Dermis microvascular lymphatic vessel endothelial cell (primary cell): ENCODE measurements around the gene C1GALT1. TPM values are rescaled to one million over a fixed set of nuclear protein-coding genes. Genes with fewer than 3 reads are reported as not detected.
"Not testable (repeated sequence)": the region's sequence is repeated elsewhere in the genome, so short reads cannot be mapped to it uniquely, and the experiment has no call there.

ENCODE experiments used
- DNase-seq, 2 donors: peaks; one replicate each; pipeline versions ENCODE4 v3.0.0 to v3.0.0-alpha.2; 2010; ENCODE audit warnings: low read depth in 2 of 2
- total RNA-seq: library from RNA; depleted of rRNA; stranded (reverse); fragments of >200 nt; gene quantifications from 2 replicates; pipeline ENCODE4 v1.2.1, GENCODE V29; 2014

Gene C1GALT1
- total RNA-seq = 8.6 and 10.1 TPM in 2 replicates

DNA sequence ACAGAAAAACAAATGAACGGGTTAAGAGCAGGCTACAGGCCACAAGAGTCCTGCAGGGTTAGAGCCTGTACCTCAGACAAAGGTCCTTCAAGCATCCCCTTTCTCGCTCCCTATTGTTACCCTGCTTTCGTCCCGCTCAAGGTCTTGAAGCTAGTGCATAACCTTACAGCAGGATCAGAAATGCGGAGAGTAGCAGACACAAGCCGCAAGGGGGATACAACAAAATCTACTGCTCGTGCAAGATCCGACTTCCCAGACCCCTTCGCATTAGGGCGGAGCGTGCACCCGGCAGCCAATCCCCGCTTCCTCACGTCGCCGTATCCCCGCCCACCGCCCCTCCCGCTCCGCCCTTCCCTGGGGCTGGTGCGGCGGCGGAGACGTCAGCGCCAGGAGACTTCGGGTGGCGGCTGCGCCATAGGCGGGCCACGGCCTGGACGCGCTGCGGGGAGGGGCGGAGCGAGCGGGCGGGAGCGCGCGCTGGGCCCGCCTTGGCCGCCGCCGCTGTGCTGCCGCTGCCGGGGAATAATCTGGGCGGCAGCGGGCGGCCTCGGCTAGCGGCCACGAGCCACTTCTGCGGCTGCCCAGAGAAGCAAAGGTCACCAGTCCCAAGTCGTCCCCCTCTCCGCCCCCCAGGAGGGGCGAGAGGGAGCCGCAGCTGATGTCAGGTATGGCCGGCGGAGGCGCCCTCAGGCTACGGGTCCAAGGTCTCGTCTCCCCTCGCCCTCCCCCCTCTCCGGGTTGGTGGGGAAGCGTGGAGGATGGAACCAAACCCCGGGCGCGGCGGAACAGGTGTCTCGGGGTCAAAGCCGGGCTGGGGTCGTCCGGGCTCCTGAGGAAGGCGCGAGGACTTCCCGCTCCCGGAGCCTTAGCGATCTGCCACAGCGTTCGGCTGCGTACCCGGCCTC, at the start of gene C1GALT1:
TSS of gene C1GALT1 (plus strand) at position 389 of the 905 bp plus-strand sequence. CDS start 51,776 bp downstream, outside the sequence.
- peak; percentile 87 to 99 for DNase-seq

DNA sequence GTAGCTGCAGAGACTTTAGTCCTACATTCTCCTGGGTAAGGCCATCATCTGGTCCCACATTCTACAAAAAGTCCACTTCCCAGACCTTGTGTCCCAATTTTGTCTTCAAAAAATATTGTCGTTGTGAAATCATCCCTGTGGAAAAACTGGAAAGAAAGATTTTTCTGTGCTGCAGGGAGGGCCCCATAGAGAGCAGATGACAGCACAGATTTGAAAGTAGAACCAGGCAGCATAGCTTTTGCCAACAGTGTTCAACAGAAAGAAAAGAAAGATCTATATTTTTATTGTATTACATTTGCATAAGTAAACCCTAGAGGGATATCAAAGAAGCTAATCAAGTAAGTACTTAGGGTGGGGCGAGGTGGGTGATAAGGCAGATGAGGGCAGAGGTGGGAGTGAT, 48.3 kb upstream of the C1GALT1 start:
- DNase-seq = no peak

- no peak for DNase-seq
Observed at GRCh38 chr7:7135074-7135473, 47.3 kb upstream of the C1GALT1 start.

DNA sequence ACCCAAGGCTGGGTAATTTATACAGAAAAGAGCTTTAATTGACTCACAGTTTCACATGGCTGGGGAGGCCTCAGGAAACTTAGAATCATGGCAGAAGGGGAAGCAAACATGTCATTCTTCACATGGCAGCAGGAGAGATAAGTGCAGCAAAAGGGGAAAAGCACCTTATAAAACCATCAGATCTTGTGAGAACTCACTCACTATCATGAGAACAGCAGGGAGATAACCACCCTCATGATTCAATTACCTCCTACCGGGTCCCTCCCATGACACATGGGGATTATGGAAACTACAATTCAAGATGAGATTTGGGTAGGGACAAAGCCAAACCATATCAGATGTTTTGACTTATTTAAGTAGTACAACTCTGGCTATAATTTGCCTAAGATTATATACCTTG, 46.4 kb upstream of the C1GALT1 start:
- DNase-seq = not testable (repeated sequence)

DNA sequence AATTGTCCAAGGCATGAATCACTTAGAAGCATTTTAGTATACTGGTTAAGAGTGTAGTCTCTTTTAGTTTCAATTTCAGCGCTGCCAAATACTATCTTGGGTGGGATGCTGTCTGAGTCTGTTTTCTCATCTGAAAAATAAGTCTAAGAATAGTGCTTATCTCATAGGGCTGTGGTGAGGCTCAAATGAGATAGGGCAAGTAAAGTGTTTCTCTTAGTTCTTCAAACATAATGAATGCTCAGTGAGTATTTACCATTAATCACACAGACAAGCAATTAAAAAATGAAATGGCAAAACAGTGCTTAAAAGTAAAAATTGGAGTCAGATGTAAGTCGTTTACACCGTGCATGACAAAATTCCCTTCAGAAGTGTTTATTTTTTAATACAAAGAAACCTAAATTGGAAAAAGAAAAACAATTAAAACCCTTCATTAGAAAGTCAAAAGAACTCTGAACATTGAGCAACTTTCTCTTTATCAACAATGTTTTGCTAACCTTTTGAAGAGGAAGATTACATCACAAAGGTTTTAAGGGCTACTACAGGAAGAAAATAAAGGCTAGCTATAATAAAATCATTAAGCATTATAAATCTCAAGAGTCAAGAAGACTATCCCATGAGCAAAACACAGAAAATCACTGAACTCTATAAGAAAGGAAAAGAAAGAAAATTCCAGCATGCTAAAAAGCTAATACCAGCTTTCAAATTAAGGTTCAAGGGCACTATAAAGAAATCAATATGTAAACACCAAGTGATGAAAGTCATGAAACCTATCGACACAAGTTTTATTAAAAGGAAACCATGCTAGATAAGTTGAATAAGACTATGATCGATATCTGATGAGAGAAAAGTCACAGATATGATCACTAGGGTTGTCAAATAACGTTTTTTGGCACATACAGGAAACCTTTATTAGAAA, 45.6 kb upstream of the C1GALT1 start:
- DNase-seq = no peak

- DNase-seq = no peak
Observed at GRCh38 chr7:7138897-7139296, 43.4 kb upstream of the C1GALT1 start.

DNA sequence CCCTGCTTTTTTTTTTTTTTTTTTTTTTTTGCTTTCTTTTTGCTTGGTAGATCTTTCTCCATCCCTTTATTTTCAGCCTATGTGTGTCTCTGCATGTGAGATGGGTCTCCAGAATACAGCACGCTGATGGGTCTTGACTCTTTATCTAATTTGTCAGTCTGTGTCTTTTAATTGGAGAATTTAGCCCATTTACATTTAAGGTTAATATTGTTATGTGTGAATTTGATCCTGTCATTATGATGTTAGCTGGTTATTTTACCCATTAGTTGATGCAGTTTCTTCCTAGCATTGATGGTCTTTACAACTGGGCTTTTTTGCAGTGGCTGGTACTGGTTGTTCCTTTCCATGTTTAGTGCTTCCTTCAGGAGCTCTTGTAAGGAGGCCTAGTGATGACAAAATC, 38.9 kb upstream of the C1GALT1 start:
- not testable (repeated sequence) for DNase-seq

DNA sequence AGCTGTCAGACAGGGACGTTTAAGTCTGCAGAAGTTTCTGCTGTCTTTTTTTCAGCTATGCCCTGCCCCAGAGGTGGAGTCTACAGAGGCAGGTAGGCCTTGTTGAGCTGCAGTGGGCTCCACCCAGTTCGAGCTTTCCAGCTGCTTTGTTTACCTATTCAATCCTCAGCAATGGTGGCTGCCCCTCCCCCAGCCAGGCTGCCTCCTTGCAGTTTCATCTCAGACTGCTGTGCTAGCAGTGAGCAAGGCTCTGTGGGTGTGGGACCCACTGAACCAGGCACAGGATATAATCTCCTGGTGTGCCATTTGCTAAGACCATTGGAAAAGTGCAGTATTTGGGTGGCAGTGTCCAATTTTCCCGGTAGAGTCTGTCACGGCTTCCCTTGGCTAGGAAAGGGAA, 37.2 kb upstream of the C1GALT1 start:
- not testable (repeated sequence) for DNase-seq

- no peak for DNase-seq
Observed at GRCh38 chr7:7146837-7147236, 35.5 kb upstream of the C1GALT1 start.

DNA sequence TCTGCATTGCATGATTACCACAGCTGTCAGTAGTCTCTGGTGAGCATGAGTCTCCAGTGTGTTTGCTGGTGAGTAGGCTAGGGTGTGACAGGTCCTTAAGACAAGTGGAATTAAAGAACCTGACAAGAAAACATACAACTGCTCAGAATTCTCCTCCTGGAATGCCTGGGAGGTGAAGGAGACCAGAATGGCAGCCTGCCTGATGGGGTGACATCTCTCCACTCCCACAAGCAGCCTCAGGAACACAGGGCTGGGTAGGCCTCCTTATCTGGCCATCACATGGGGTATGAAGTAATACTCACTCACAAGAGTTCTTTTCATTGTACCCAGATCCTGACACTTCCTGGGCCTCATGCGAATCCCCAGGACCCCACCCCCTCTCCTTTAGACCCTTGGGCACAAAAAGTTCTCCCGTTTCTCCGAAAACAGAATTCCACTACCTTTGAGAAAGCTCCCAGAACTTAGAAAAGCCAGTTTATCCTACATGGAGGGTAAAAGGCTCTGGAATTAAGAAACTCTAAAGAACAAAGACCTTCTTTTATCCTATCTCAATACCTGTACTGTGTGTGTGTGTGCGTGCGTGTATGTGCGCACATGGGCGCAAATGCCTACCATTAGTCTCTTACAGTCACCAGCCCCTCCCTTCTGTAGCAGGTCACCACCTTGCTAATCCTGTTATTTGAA, 33.4 kb upstream of the C1GALT1 start:
- no peak for DNase-seq

DNA sequence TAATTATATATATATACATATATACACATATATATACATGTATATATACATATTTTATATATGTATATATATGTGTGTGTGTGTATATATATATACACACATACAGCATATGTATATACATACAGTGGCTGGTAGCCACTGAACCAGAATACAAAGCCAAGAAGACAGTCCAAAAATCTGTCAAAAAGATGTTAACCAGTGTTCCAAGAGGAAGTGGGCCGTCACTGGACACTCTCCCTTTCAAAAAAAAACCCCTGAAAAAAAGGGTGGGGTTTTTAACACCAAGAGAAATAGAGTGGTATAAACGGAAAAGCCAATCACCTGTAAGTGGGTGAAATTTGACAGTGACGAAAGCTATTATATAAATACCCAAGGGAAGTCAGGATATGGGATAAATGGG, 31.1 kb upstream of the C1GALT1 start:
- DNase-seq = no peak

DNA sequence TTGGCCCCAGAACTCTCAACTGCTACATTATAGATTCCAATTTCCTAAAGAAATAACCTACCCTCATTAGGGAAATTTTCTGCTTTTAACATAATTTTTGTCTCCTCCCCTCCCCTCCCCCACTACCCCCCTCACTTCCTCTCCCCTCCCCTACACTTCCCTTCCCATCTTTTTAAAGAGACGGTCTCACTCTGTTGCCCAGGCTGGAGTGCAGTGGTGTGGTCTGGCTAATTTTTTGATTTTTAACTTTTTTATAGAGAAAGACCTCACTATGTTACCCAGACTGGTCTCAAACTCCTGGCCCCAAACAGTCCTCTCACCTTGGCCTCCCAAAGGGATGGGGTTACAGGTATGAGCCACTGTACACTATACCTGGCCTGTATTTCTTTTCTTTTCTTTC, 30.5 kb upstream of the C1GALT1 start:
- no peak for DNase-seq

DNA sequence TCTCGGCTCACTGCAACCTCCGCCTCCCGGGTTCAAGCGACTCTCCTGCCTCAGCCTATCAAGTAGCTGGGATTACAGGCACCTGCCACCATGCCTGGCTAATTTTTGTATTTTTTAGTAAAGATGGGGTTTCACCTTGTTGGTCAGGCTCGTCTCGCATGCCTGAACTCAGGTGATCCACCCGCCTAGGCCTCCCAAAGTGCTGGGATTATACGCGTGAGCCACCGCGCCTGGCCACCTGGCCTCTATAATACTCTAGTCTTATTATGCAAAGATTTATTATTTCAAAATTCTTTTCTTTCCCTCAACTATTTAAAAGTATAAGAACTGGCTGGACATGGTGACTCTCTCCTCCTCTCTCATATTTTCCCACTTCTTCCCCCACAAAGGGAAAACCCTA, 30.0 kb upstream of the C1GALT1 start:
- DNase-seq = no peak

GRCh38 chr7:7154355-7154754, 28.0 kb upstream of the C1GALT1 start:
- not testable (repeated sequence) for DNase-seq

- DNase-seq = no peak
Observed at GRCh38 chr7:7156663-7157062, 25.7 kb upstream of the C1GALT1 start.

- no peak for DNase-seq
Observed at GRCh38 chr7:7157177-7157886, 25.0 kb upstream of the C1GALT1 start.

DNA sequence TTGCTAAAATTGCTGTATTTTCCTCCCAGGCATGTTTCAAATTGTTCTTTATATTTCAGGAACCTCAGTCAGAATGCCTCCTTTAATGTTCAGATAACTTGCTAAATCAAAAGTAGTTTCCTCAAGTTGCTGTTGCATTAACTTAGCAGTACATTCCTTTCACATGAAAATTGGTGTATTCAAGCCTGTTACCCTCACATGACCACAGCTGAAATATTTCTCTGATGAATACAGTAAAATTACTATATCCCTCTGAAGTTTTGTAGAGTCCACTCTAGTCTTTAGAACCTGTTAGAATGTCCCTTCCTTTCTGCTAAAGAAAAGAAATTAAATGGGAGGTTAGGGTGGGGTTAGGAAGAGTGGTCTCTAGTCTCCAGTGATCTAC, 24.5 kb upstream of the C1GALT1 start:
- no peak for DNase-seq

DNA sequence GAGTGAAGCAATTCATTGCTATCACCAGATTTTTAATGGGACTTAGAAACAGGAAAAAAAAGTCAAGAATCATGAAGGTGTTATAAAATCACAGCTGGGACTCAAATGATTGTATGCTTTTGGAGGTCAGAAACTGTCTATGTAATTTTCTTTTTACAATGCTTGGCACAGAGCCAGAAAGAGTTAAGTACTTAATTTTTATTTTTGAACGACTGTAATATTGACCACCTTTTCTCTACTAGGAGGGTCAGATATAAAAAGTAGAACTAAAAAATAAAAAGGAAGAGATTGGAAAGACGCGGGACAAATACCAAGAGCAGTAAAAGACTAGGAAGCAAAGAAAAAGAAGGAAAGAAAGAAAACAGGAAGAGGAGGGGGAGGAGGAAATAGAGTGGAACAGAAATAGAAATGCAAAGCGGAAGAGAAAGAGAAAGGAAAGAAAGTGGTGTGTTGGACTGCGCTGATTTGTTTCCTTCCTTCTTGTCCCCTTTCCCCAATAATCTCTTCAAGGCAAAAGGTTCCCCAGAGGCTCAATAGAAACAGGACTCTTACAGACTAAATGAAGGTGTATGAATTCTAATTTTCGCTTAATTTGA, 23.2 kb upstream of the C1GALT1 start:
- peak in 1 of 2 donors; percentile 8 for DNase-seq

DNA sequence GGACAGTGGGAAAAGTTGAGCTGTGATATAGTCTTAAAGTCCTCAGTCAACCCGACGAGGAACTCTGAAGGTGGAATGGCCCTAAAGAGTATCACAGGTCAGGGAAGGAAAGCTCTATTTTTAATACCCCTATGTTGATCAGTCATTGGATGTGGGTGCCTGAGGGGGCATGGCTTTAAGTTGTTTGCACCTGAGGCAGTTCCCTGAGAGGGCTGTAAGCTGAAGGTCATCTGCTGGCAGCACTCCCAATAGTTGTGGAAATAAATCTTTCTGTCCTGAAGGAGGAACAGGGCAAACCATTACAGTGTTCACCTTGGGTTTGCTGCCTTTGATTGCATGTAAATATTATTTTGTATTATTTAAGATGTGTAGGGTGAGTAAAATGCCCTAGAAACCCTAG, 17.8 kb upstream of the C1GALT1 start:
- DNase-seq = no peak

DNA sequence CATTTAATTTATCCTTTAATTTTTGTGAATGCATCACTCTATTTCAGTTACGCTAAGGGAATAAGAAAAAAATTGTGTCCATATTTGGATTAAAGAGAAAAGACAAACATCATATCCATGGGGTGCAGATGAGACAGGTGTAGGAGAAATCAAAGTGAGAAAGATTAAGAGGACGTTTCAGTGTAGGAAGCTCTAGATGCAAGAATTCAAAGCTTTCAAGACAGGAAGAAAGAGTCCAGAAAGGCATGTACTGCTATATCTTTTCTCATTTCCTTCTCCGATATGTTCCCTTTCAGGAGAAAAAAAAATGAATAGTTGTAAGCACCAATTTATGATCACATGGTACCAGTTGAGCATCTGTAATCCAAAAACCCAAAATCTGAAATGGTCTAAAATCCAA, 17.0 kb upstream of the C1GALT1 start:
- no peak for DNase-seq

DNA sequence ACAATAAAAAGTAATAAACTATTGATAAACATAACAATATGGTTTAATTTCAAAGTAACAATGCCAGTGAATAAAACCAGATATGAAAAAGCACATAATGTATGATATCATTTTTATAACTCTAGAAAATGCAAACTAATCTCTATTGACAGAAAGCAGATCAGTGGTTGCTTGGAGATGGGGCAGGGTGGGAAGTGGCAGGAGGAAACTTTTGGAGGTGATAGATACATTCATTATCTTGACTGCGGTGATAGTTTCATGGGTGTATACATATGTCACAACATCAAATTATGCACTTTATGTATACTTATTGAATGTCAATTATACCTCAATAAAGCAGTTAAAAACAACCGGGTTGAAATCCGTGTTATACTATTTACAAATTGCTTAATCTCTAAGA, 16.0 kb upstream of the C1GALT1 start:
- no peak for DNase-seq
